Measurements from ENCODE around the gene RPS6KB2. TPM values are rescaled to one million over a fixed set of nuclear protein-coding genes. Genes with fewer than 3 reads are reported as not detected.

The RPS6KB2 gene
- total and polyA plus RNA-seq, 2 of the 4 experiments (the other 2 are of a cell fraction) = 50.7 to 58.4 TPM

DNA sequence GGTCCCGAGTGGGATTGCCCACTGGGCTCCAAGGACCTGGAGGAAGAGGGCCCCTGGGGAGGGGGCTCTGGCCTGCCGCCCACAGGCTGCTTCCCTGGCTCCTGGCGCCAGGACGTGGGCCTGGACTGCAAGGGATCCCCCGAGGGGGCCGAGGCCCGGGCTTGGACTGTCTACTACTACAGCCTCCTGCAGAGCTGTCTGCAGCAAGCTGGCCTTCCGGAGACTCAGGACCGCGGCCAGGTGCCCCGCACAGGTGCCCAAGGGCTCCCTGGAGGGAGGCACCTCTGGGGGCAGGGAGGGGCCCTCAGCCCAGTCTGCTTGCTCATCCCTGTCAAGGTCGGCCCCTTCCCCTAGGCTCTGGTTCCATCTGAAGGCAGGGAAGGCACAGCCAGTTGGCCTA is 10.9 kb upstream of the RPS6KB2 start:
- no peak overlapping the region for H3K23ac ChIP-seq (ENCODE audit: low read depth, low read length)
- H3K56ac ChIP-seq (ENCODE audit: extremely low read depth, insufficient read depth, low read length) = no peak overlapping the region
- H3K79me1 ChIP-seq (ENCODE audit: low read depth in 1 of 2, low read length in 2 of 2) = no peaks in the 10 kb centered on the region
- H2BK5ac ChIP-seq (ENCODE audit: low read depth, low read length, poor library complexity, severe bottlenecking) = no peak overlapping the region
- no peak overlapping the region for H3K4me2 ChIP-seq (ENCODE audit: low read depth, low read length)
- no peak overlapping the region for H3K9ac ChIP-seq (ENCODE audit: low read depth, low read length)
- no peaks in the 10 kb centered on the region for H3K9me3 ChIP-seq (ENCODE audit: control insufficient read depth, insufficient read depth, low read length)
- H2BK15ac ChIP-seq (ENCODE audit: low read depth, low read length) = no peak overlapping the region
- ATAC-seq (ENCODE audit: low read depth) = no peak
- no peak overlapping the region for H4K91ac ChIP-seq (ENCODE audit: insufficient read depth, low read depth, low read length)
- no peak overlapping the region for H3K27ac ChIP-seq (ENCODE audit: insufficient read depth, low read length)
- peaks cover 17% of the 10 kb centered on the region for H3K27me3 ChIP-seq (ENCODE audit: control insufficient read depth, insufficient read depth, low read length)
- intact Hi-C loops (cut with micrococcal nuclease) = no loop called here
- no peak overlapping the region for H2AK5ac ChIP-seq (ENCODE audit: low read depth, low read length)
- DNase-seq = no peak
- in situ Hi-C loops (cut with MboI; ENCODE audit: low sequenced_read_pairs) = no loop called here
- no peak overlapping the region for H2BK20ac ChIP-seq (ENCODE audit: low read depth, low read length)
- H3K36me3 ChIP-seq (ENCODE audit: control insufficient read depth, insufficient read depth, low read length) = no peaks in the 10 kb centered on the region
- H3K4me1 ChIP-seq (ENCODE audit: control insufficient read depth, insufficient read depth, low read length) = peaks cover 5% of the 10 kb centered on the region; the same call in 1 of the 2 replicates
- no peaks in the 10 kb centered on the region for H4K20me1 ChIP-seq (ENCODE audit: insufficient read depth, low read length)
- WGBS, 2 experiments (ENCODE audit: extremely low coverage in 2 of 2, insufficient read length in 1 of 2) = 61% methylated on average over 5 of the region's 12 CpGs; no CpG with 5 or more reads in 1 of the 2 experiments
- no peak overlapping the region for H3K4ac ChIP-seq (ENCODE audit: low read depth, low read length)
- no peak overlapping the region for H4K5ac ChIP-seq (ENCODE audit: low read depth, low read length)
- H3K14ac ChIP-seq (replicated peaks; ENCODE audit: low read depth, low read length) = no peak overlapping the region
- H2AK9ac ChIP-seq (replicated peaks; ENCODE audit: low read depth, low read length, poor library complexity) = no peak overlapping the region
- H2BK120ac ChIP-seq (ENCODE audit: low read depth, low read length) = no peak overlapping the region
- H3K9me1 ChIP-seq (ENCODE audit: insufficient read depth, low read length) = no peaks in the 10 kb centered on the region
- no peak overlapping the region for H3K18ac ChIP-seq (ENCODE audit: low read depth, low read length)
- H3K4me3 ChIP-seq (ENCODE audit: insufficient read depth, low read depth, low read length) = no peak overlapping the region
- no peak overlapping the region for H2AFZ ChIP-seq (replicated peaks; ENCODE audit: low read length, poor library complexity)
- dilution Hi-C loops (cut with HindIII; ENCODE audit: low sequenced_read_pairs, unreplicated experiment) = no loop called here
- CTCF ChIA-PET = no interaction called here
- TF ChIP-seq MAFK (IDR thresholded peaks at IDR 0.05; ENCODE audit: low read depth, low read length) = no peak
- TF ChIP-seq RAD21 (IDR thresholded peaks at IDR 0.05; ENCODE audit: low read length) = no peak
- no peak for TF ChIP-seq RFX5 (IDR thresholded peaks at IDR 0.05; ENCODE audit: low read depth, low read length)
- TF ChIP-seq, protein P1, sequence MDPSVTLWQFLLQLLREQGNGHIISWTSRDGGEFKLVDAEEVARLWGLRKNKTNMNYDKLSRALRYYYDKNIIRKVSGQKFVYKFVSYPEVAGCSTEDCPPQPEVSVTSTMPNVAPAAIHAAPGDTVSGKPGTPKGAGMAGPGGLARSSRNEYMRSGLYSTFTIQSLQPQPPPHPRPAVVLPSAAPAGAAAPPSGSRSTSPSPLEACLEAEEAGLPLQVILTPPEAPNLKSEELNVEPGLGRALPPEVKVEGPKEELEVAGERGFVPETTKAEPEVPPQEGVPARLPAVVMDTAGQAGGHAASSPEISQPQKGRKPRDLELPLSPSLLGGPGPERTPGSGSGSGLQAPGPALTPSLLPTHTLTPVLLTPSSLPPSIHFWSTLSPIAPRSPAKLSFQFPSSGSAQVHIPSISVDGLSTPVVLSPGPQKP (IDR thresholded peaks at IDR 0.05; ENCODE audit: borderline replicate concordance, low read depth, low read length) = no peak
- TF ChIP-seq CTCF (conservative IDR thresholded peaks at IDR 0.05; ENCODE audit: low read depth, low read length) = no peak
- TF ChIP-seq USF2 (IDR thresholded peaks at IDR 0.05; ENCODE audit: low read depth, low read length) = no peak
- no peak for TF ChIP-seq MXI1 (IDR thresholded peaks at IDR 0.05; ENCODE audit: borderline replicate concordance, low read depth, low read length)
- no peak overlapping the region for H4K8ac ChIP-seq (ENCODE audit: low read depth in 2 of 2, low read length in 2 of 2)
- BruUV-seq (replicated peaks) = no TSS peak
- POLR2A ChIA-PET (ENCODE audit: unreplicated experiment) = no interaction called here
